B cell (primary cell): ENCODE results near the gene AKT1. TPM values are rescaled to one million over a fixed set of nuclear protein-coding genes. Genes with fewer than 3 reads are reported as not detected.

Experiments
- ATAC-seq: fragments of 200-7000 bp; cut with Tn5 transposase; one replicate; pipeline ENCODE4 v1.10.0; 2021; ENCODE audit warnings: low read depth, mild to moderate bottlenecking, moderate number of reproducible peaks, moderate library complexity
- CTCF ChIA-PET: fragments of 350-600 bp; sonication (Branson Sonifier 250); formaldehyde crosslinking; loops from one replicate; lab custom pipeline; 2021; ENCODE audit warnings: antibody characterized with exemption, inconsistent platforms; lab: Charles Lee
- POLR2A ChIA-PET: fragments of 350-600 bp; sonication (Branson Sonifier 250); formaldehyde crosslinking; loops from one replicate; lab custom pipeline; 2021; ENCODE audit warnings: antibody characterized with exemption; lab: Charles Lee
- DNase-seq: peaks from one replicate; pipeline ENCODE4 v3.0.0; 2013
- H2AFZ ChIP-seq: 2 replicates; pipeline ENCODE4 v1.6.1; 2012; ENCODE audit warnings: mild to moderate bottlenecking, low read depth, low read length; ENCODE audit not compliant: insufficient read depth, poor library complexity, severe bottlenecking
- H3K27ac ChIP-seq, 2 donors: 1 replicate in 1 of 2; 2 replicates in 1 of 2; pipeline ENCODE4 v1.5.1; 2012 to 2013; ENCODE audit warnings: low read length in 2 of 2, mild to moderate bottlenecking in 2 of 2, moderate library complexity in 1 of 2
- H3K27me3 ChIP-seq, 4 experiments: fragments of 200-600 bp in 1 of 4; sonication (generic) in 1 of 4; replicated peaks in 1 of 4; 1 replicate in 2 of 4; 2 replicates in 2 of 4; pipeline versions ENCODE4 v1.6.1 to v1.7.0; 2013 to 2016; ENCODE audit warnings: low read length in 3 of 4, mild to moderate bottlenecking in 2 of 4, mixed read lengths in 1 of 4, moderate library complexity in 1 of 4; ENCODE audit not compliant: insufficient read depth in 4 of 4, control insufficient read depth in 3 of 4; ENCODE audit errors: control extremely low read depth in 1 of 4
- H3K36me3 ChIP-seq, 2 experiments: replicated peaks in 1 of 2; 1 replicate in 1 of 2; 2 replicates in 1 of 2; pipeline versions ENCODE4 v1.6.1 to v1.7.1; 2013; ENCODE audit warnings: low read length in 1 of 2; ENCODE audit not compliant: insufficient read depth in 2 of 2, control insufficient read depth in 1 of 2; ENCODE audit errors: control extremely low read depth in 1 of 2, extremely low read depth in 1 of 2
- H3K4me1 ChIP-seq, 2 donors: fragments of 200-600 bp in 1 of 2; sonication (generic) in 1 of 2; 1 replicate in 1 of 2; 2 replicates in 1 of 2; pipeline versions ENCODE4 v1.5.1 to v1.6.1; 2013 to 2017; ENCODE audit warnings: low read length in 2 of 2; ENCODE audit not compliant: control insufficient read depth in 2 of 2, insufficient read depth in 2 of 2
- H3K4me2 ChIP-seq: replicated peaks from 2 replicates; pipeline ENCODE3; 2012; ENCODE audit warnings: mild to moderate bottlenecking, low read depth, low read length; ENCODE audit not compliant: poor library complexity, severe bottlenecking
- H3K4me3 ChIP-seq, 5 experiments: fragments of 200-600 bp in 1 of 5; sonication (generic) in 1 of 5; 1 replicate in 3 of 5; 2 replicates in 2 of 5; pipeline versions ENCODE4 v1.5.1 to v1.7.0; 2011 to 2016; ENCODE audit warnings: low read length in 4 of 5, mild to moderate bottlenecking in 4 of 5, low read depth in 2 of 5, control low read depth in 1 of 5, moderate library complexity in 1 of 5; ENCODE audit not compliant: insufficient read depth in 1 of 5; ENCODE audit errors: control extremely low read depth in 1 of 5, extremely low read depth in 1 of 5
- H3K79me2 ChIP-seq: fragments of 200-600 bp; sonication (generic); one replicate; pipeline ENCODE4 v1.6.0; 2016; ENCODE audit warnings: low read length; ENCODE audit not compliant: control insufficient read depth, insufficient read depth
- H3K9ac ChIP-seq: fragments of 200-600 bp; sonication (generic); 2 replicates; pipeline ENCODE4 v1.6.1; 2017; ENCODE audit warnings: mild to moderate bottlenecking, low read length, moderate library complexity
- H3K9me3 ChIP-seq, 3 donors: one replicate each; pipeline versions ENCODE4 v1.6.1 to v1.7.1; 2013; ENCODE audit warnings: low read length in 2 of 3; ENCODE audit not compliant: control insufficient read depth in 2 of 3, insufficient read depth in 1 of 3; ENCODE audit errors: control extremely low read depth in 1 of 3
- H4K20me1 ChIP-seq: 2 replicates; pipeline ENCODE4 v1.6.0; 2012; ENCODE audit warnings: mild to moderate bottlenecking, low read length; ENCODE audit not compliant: insufficient read depth, control insufficient read depth, poor library complexity, severe bottlenecking
- H3K27ac Mint-ChIP-seq: one replicate; pipeline ENCODE4 v1.8.0; 2021; ENCODE audit warnings: mixed read lengths
- H3K27me3 Mint-ChIP-seq: one replicate; pipeline ENCODE4 v1.8.0; 2021; ENCODE audit warnings: mixed read lengths
- H3K4me1 Mint-ChIP-seq: one replicate; pipeline ENCODE4 v1.8.0; 2021; ENCODE audit warnings: mixed read lengths
- H3K4me3 Mint-ChIP-seq: one replicate; pipeline ENCODE4 v1.8.0; 2021; ENCODE audit warnings: mixed read lengths
- H3K9me3 Mint-ChIP-seq: one replicate; pipeline ENCODE4 v1.8.0; 2022; ENCODE audit warnings: mixed read lengths; ENCODE audit not compliant: insufficient read depth
- EZH2 ChIP-seq: IDR thresholded peaks from 2 replicates; pipeline ENCODE4 v1.6.1; 2012; ENCODE audit warnings: borderline replicate concordance, low read depth, mild to moderate bottlenecking, moderate library complexity, low read length; ENCODE audit not compliant: insufficient read depth, poor library complexity, severe bottlenecking
- WGBS: methylation state at CpG from one replicate; pipeline ENCODE4 v1.1.5; 2013; ENCODE audit warnings: missing lambda C conversion rate; ENCODE audit not compliant: insufficient coverage; 5-methylcytosine and 5-hydroxymethylcytosine counted together
- intact Hi-C: fragments of 100-400 bp; cut with micrococcal nuclease; formaldehyde crosslinking; loops from one replicate; pipeline ENCODE4 v1.10.0; 2022
- polyA plus RNA-seq: library from polyadenylated mRNA; depleted of rRNA; stranded (reverse); fragments of >200 nt; gene quantifications from 2 replicates; pipeline ENCODE4 v1.2.3, GENCODE V29; 2012
- total RNA-seq, 2 donors: library from RNA; stranded (reverse); fragments of 120-200 nt in 1 of 2; gene quantifications; 1 replicate in 1 of 2; 2 replicates in 1 of 2; pipeline versions ENCODE4 v1.2.3 to v1.2.4, GENCODE V29; 2013 to 2022
- TF ChIP-seq, protein P1 (sequence below): fragments of 200-600 bp; IDR thresholded peaks from one replicate; pipeline ENCODE4 v1.8.0; 2022; ENCODE audit warnings: antibody characterized with exemption, mild to moderate bottlenecking

The AKT1 gene
- total and polyA plus RNA-seq, 2 donors (not counting 1 experiment from before 2014, with no cell fraction given) = 71.1 to 90.1 TPM

- intact Hi-C loops = loop anchor here (1.0 to 5.0 kb wide), 9 partner anchors 15 to 1036 kb away; partner anchors contain the start of genes ADSS1, AKT1, BRF1 and GPR132
- no peaks in the 10 kb centered on the region for H3K9me3 Mint-ChIP-seq
Measured at GRCh38 chr14:104752735-104753527, 42.6 kb downstream of the AKT1 start, which contains the start of gene SIVA1. Gene SIVA1, plus strand, starts transcription at chr14:104753147. Its CDS starts 55 bp downstream, at chr14:104753202.

More at GRCh38 chr14:104752735-104753527, 42.6 kb downstream of the AKT1 start, which contains the start of gene SIVA1:
- TF ChIP-seq EZH2 = no peak
- TF ChIP-seq, protein P1, sequence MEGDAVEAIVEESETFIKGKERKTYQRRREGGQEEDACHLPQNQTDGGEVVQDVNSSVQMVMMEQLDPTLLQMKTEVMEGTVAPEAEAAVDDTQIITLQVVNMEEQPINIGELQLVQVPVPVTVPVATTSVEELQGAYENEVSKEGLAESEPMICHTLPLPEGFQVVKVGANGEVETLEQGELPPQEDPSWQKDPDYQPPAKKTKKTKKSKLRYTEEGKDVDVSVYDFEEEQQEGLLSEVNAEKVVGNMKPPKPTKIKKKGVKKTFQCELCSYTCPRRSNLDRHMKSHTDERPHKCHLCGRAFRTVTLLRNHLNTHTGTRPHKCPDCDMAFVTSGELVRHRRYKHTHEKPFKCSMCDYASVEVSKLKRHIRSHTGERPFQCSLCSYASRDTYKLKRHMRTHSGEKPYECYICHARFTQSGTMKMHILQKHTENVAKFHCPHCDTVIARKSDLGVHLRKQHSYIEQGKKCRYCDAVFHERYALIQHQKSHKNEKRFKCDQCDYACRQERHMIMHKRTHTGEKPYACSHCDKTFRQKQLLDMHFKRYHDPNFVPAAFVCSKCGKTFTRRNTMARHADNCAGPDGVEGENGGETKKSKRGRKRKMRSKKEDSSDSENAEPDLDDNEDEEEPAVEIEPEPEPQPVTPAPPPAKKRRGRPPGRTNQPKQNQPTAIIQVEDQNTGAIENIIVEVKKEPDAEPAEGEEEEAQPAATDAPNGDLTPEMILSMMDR = no peak
- peaks cover 18 to 24% of the 10 kb centered on the region in 2 donors for H3K4me1 ChIP-seq
- DNase-seq (peak; percentile 100), ATAC-seq (peak; percentile 88)
- H3K27ac ChIP-seq = peak within 1 kb of the TSS; percentile 80 to 90
- no peaks in the 10 kb centered on the region for H3K27me3 ChIP-seq
- peaks cover 0 to 22% of the 10 kb centered on the region in 2 experiments for H3K36me3 ChIP-seq
- peak within 1 kb of the TSS; percentile 91 for H3K4me3 Mint-ChIP-seq
- WGBS = under 1% methylated on average over 95 of the region's 95 CpGs
- peak within 1 kb of the TSS; percentile 82 for H2AFZ ChIP-seq
- POLR2A ChIA-PET = interaction anchor here (0.6 to 1.6 kb wide), 13 partner anchors 15 to 1189 kb away, joined by 3 to 9 read pairs (median 4); partner anchors contain the start of genes ADSS1, GPR132 and ZBTB42
- H3K9me3 ChIP-seq = peaks cover 0 to 14% (median 0%) of the 10 kb centered on the region in 3 donors
- H3K4me3 ChIP-seq = peak within 1 kb of the TSS; percentile 38 to 98 (median 91)
- no peaks in the 10 kb centered on the region for H3K27me3 Mint-ChIP-seq
- peaks cover 32% of the 10 kb centered on the region for H3K79me2 ChIP-seq
- H4K20me1 ChIP-seq = peaks cover 40% of the 10 kb centered on the region
- H3K9ac ChIP-seq = peak within 1 kb of the TSS; percentile 88
- H3K27ac Mint-ChIP-seq = peak within 1 kb of the TSS; percentile 95
- H3K4me1 Mint-ChIP-seq = peaks cover 33% of the 10 kb centered on the region
- peak within 1 kb of the TSS; percentile 94 for H3K4me2 ChIP-seq
- CTCF ChIA-PET = interaction anchor here (0.5 to 2.5 kb wide), 11 partner anchors 10 to 676 kb away, joined by 3 to 13 read pairs (median 3); partner anchors contain the start of gene ADSS1
